H1 (cell line): ENCODE data around the gene C2orf42. TPM values are rescaled to one million over a fixed set of nuclear protein-coding genes. Genes with fewer than 3 reads are reported as not detected.

Experiments used
- CTCF ChIA-PET: fragments of 300-600 bp; sonication (Branson Sonifier 250); formaldehyde crosslinking; loops from one replicate; lab custom pipeline; 2021; ENCODE audit not compliant: partially characterized antibody; lab: Charles Lee
- POLR2A ChIA-PET: fragments of 300-600 bp; sonication (Branson Sonifier 250); formaldehyde crosslinking; loops from one replicate; lab custom pipeline; 2021; ENCODE audit warnings: inconsistent platforms; ENCODE audit not compliant: partially characterized antibody; lab: Charles Lee
- DNase-seq, 2 experiments: peaks; one replicate each; pipeline versions ENCODE4 v3.0.0 to v3.0.0-alpha.2; 2010 to 2022; ENCODE audit warnings: low spot score in 2 of 2, low read depth in 1 of 2, mixed read lengths in 1 of 2
- FAIRE-seq: peaks from 2 replicates; lab custom pipeline; 2011; peaks lifted over from hg19 to GRCh38; lab: Jason Lieb, UNC
- H2AFZ ChIP-seq: 2 replicates; pipeline ENCODE4 v1.8.1; 2012; ENCODE audit warnings: low read length, inconsistent platforms
- H2AK5ac ChIP-seq: 2 replicates; pipeline ENCODE4 v1.6.1; 2013; ENCODE audit warnings: low read depth, low read length
- H2BK120ac ChIP-seq: replicated peaks from 2 replicates; pipeline ENCODE3; 2013; ENCODE audit warnings: low read depth, low read length, inconsistent platforms
- H2BK12ac ChIP-seq: 2 replicates; pipeline ENCODE4 v1.6.1; 2013; ENCODE audit warnings: low read depth, low read length
- H2BK15ac ChIP-seq: 2 replicates; pipeline ENCODE4 v1.6.1; 2013; ENCODE audit warnings: low read length
- H2BK20ac ChIP-seq: 2 replicates; pipeline ENCODE4 v1.6.1; 2013; ENCODE audit warnings: low read length
- H2BK5ac ChIP-seq: 2 replicates; pipeline ENCODE4 v1.6.1; 2013; ENCODE audit warnings: low read depth, low read length
- H3K14ac ChIP-seq: 2 replicates; pipeline ENCODE4 v1.6.1; 2013; ENCODE audit warnings: inconsistent platforms; ENCODE audit not compliant: insufficient read length
- H3K18ac ChIP-seq: 2 replicates; pipeline ENCODE4 v1.6.1; 2013; ENCODE audit warnings: low read length; ENCODE audit errors: extremely low read depth
- H3K23ac ChIP-seq: 2 replicates; pipeline ENCODE4 v1.6.1; 2013; ENCODE audit warnings: inconsistent platforms; ENCODE audit not compliant: insufficient read length
- H3K23me2 ChIP-seq: 2 replicates; pipeline ENCODE4 v1.6.1; 2013; ENCODE audit warnings: low read depth, low read length
- H3K27ac ChIP-seq: 2 replicates; pipeline ENCODE4 v1.6.1; 2011; ENCODE audit warnings: low read depth, low read length, inconsistent platforms
- H3K27me3 ChIP-seq, 4 experiments: replicated peaks in 1 of 4; 1 replicate in 1 of 4; 2 replicates in 3 of 4; pipeline versions ENCODE4 v1.6.1 to v1.8.1; 2011 to 2013; ENCODE audit warnings: low read length in 3 of 4, mild to moderate bottlenecking in 3 of 4, inconsistent platforms in 2 of 4, mixed read lengths in 2 of 4, moderate library complexity in 1 of 4; ENCODE audit not compliant: control insufficient read depth in 3 of 4, insufficient read depth in 3 of 4; ENCODE audit errors: extremely low read depth in 1 of 4
- H3K36me3 ChIP-seq, 4 experiments: 2 replicates each; pipeline versions ENCODE4 v1.6.1 to v1.8.1; 2011 to 2013; ENCODE audit warnings: mild to moderate bottlenecking in 4 of 4, low read length in 3 of 4, moderate library complexity in 2 of 4, control low read depth in 1 of 4, inconsistent platforms in 1 of 4; ENCODE audit not compliant: insufficient read depth in 4 of 4, control insufficient read depth in 2 of 4
- H3K4ac ChIP-seq: replicated peaks from 2 replicates; pipeline ENCODE3; 2013; ENCODE audit warnings: low read length, low read depth, mixed read lengths, inconsistent platforms; ENCODE audit not compliant: insufficient read length
- H3K4me1 ChIP-seq, 4 experiments: replicated peaks in 1 of 4; 1 replicate in 1 of 4; 2 replicates in 3 of 4; pipeline versions ENCODE4 v1.6.1 to v1.8.1; 2011 to 2013; ENCODE audit warnings: low read length in 3 of 4, inconsistent platforms in 2 of 4, mixed read lengths in 1 of 4; ENCODE audit not compliant: insufficient read depth in 4 of 4, control insufficient read depth in 3 of 4
- H3K4me2 ChIP-seq, 2 experiments: 2 replicates each; pipeline versions ENCODE4 v1.6.1 to v1.8.1; 2011 to 2013; ENCODE audit warnings: low read depth in 2 of 2, low read length in 2 of 2, control low read depth in 1 of 2, inconsistent platforms in 1 of 2, mild to moderate bottlenecking in 1 of 2; ENCODE audit not compliant: insufficient read depth in 1 of 2
- H3K4me3 ChIP-seq, 4 experiments: fragments of 200-600, 300-600 bp in 1 of 4; sonication (generic), shearing (Covaris generic), sonication (Bioruptor Twin) in 1 of 4; 2 replicates each; pipeline versions ENCODE4 v1.5.1 to v1.8.1; 2011 to 2016; ENCODE audit warnings: low read length in 4 of 4, low read depth in 3 of 4, control low read depth in 2 of 4, inconsistent platforms in 2 of 4, mild to moderate bottlenecking in 2 of 4, mixed read lengths in 1 of 4, moderate library complexity in 1 of 4; ENCODE audit not compliant: insufficient read depth in 2 of 4; ENCODE audit errors: extremely low read depth in 1 of 4
- H3K56ac ChIP-seq: replicated peaks from 2 replicates; pipeline ENCODE3; 2013; ENCODE audit warnings: low read depth, mild to moderate bottlenecking, mixed read lengths, low read length, inconsistent platforms; ENCODE audit not compliant: insufficient read length
- H3K79me1 ChIP-seq: 2 replicates; pipeline ENCODE4 v1.6.1; 2013; ENCODE audit warnings: low read depth, low read length, control low read depth
- H3K79me2 ChIP-seq, 2 experiments: 2 replicates each; pipeline versions ENCODE4 v1.6.1 to v1.8.1; 2012 to 2013; ENCODE audit warnings: low read length in 2 of 2, mild to moderate bottlenecking in 2 of 2, inconsistent platforms in 1 of 2; ENCODE audit not compliant: insufficient read depth in 2 of 2, control insufficient read depth in 1 of 2
- H3K9ac ChIP-seq, 4 experiments: replicated peaks in 1 of 4; 1 replicate in 1 of 4; 2 replicates in 3 of 4; pipeline versions ENCODE4 v1.6.1 to v1.8.1; 2011 to 2013; ENCODE audit warnings: low read depth in 3 of 4, low read length in 3 of 4, control low read depth in 2 of 4, mild to moderate bottlenecking in 2 of 4, moderate library complexity in 2 of 4, inconsistent platforms in 1 of 4; ENCODE audit errors: extremely low read depth in 1 of 4
- H3K9me3 ChIP-seq, 2 experiments: 2 replicates each; pipeline versions ENCODE4 v1.6.1 to v1.8.1; 2012 to 2013; ENCODE audit warnings: mild to moderate bottlenecking in 2 of 2, moderate library complexity in 2 of 2, control low read depth in 1 of 2, inconsistent platforms in 1 of 2, low read depth in 1 of 2, low read length in 1 of 2, mixed read lengths in 1 of 2; ENCODE audit not compliant: insufficient read depth in 2 of 2
- H4K20me1 ChIP-seq, 2 experiments: replicated peaks in 1 of 2; 2 replicates each; pipeline versions ENCODE3 to v1.8.1; 2011 to 2013; ENCODE audit warnings: inconsistent platforms in 2 of 2, low read length in 2 of 2, mild to moderate bottlenecking in 1 of 2; ENCODE audit not compliant: insufficient read depth in 2 of 2, control insufficient read depth in 1 of 2
- H4K5ac ChIP-seq: 2 replicates; pipeline ENCODE4 v1.6.1; 2013; ENCODE audit warnings: low read length, low read depth, mixed read lengths, inconsistent platforms; ENCODE audit not compliant: insufficient read length
- H4K8ac ChIP-seq: 2 replicates; pipeline ENCODE4 v1.8.0; 2013; ENCODE audit warnings: mild to moderate bottlenecking, moderate library complexity, low read length, inconsistent platforms; ENCODE audit not compliant: insufficient read depth; ENCODE audit errors: extremely low read depth
- H4K91ac ChIP-seq: replicated peaks from 2 replicates; pipeline ENCODE3; 2013; ENCODE audit warnings: low read length, mixed read lengths, inconsistent platforms; ENCODE audit not compliant: insufficient read length
- TEAD4 ChIP-seq: IDR thresholded peaks from 2 replicates; pipeline ENCODE4 v1.6.1; 2012; ENCODE audit warnings: low read depth, low read length, inconsistent platforms, mixed read lengths
- WGBS, 2 experiments: shearing (Covaris generic) in 1 of 2; methylation state at CpG; one replicate each; pipeline versions ENCODE4 v1.1.6 to v1.1.7; 2013 to 2015; ENCODE audit warnings: low lambda C conversion rate in 2 of 2, mixed read lengths in 2 of 2, inconsistent platforms in 1 of 2, low coverage in 1 of 2, missing lambda C conversion rate in 1 of 2; ENCODE audit not compliant: insufficient replicate concordance in 2 of 2, insufficient coverage in 1 of 2, insufficient read length in 1 of 2; ENCODE audit errors: extremely low coverage in 1 of 2, missing lambda C conversion rate in 1 of 2; 5-methylcytosine and 5-hydroxymethylcytosine counted together
- polyA plus RNA-seq, 7 experiments: library from polyadenylated mRNA; depleted of rRNA in 3 of 7; stranded (reverse) in 5 of 7; unstranded in 2 of 7; fragments of >200 nt in 5 of 7; fragments of 200-250 nt in 2 of 7; gene quantifications; 1 replicate in 5 of 7; 2 replicates in 1 of 7; 4 replicates in 1 of 7; pipeline versions ENCODE4 v1.2.1 to v1.2.3, GENCODE V29; 2011 to 2013; ENCODE audit warnings: missing spikeins in 2 of 7, mixed read lengths in 2 of 7
- total RNA-seq: library from RNA; stranded (reverse); fragmentation: NEBNext Ultra II Directional; extraction: Animal tissue kit (Norgen Biotek cat#: 25700); gene quantifications from 2 replicates; pipeline ENCODE4 v1.2.1, GENCODE V29; 2021
- TF ChIP-seq, protein P1 (sequence below), 3 experiments: IDR thresholded peaks; 1 replicate in 2 of 3; 2 replicates in 1 of 3; pipeline versions ENCODE4 v1.5.1 to v1.6.1; 2011; ENCODE audit warnings: low read length in 3 of 3, mild to moderate bottlenecking in 3 of 3, inconsistent platforms in 2 of 3, low read depth in 1 of 3, moderate library complexity in 1 of 3; ENCODE audit not compliant: insufficient read depth in 1 of 3; ENCODE audit errors: control extremely low read depth in 1 of 3

The C2orf42 gene
- total and polyA plus RNA-seq, 2 of the 8 experiments (the other 6 are each of a cell fraction or from before 2014, with no cell fraction given) = 3.9 to 10.7 TPM

DNA sequence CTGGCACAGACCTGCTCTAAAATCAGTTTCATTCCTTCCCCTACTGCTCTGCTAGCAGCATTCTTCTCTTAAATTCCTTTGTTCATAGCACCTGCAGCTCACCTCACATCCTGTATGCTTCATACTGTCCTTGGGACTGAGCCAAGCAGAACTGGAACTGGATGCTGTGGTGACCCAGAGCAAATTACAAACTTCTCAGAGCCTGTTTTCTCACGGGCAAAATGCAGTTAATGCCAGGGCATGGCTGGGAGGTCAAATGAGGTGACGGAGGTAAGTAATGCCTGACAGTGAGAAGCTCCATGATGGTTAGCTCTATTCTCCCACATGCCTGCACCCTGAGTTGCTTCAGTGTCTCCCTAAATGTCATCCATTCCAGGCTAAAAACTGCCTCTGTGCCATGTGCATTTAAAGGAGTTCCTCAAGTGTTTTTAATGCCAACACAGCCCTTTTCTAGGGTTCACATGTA, 29.7 kb downstream of the C2orf42 start:
- Histone ChIP-seq H3K4me3 (no peak overlapping the region), H4K20me1 (no peaks in the 10 kb centered on the region), H4K5ac (no peak overlapping the region), H3K9ac (no peak overlapping the region), H3K27me3 (no peaks in the 10 kb centered on the region), H3K4ac (no peak overlapping the region), H2BK12ac (no peak overlapping the region), H3K14ac (no peak overlapping the region), H4K8ac (no peak overlapping the region), H3K36me3 (peaks cover 0 to 21% (median 0%) of the 10 kb centered on the region in 4 experiments; a peak in 3 of 8 replicates), H2BK15ac (no peak overlapping the region), H3K18ac (no peak overlapping the region), H3K79me1 (no peaks in the 10 kb centered on the region), H2BK20ac (no peak overlapping the region), H3K79me2 (no peaks in the 10 kb centered on the region), H3K23ac (no peak overlapping the region), H2AK5ac (no peak overlapping the region), H3K23me2 (no peaks in the 10 kb centered on the region), H3K56ac (no peak overlapping the region), H2AFZ (no peak overlapping the region), H3K4me1 (no peaks in the 10 kb centered on the region), H3K9me3 (no peaks in the 10 kb centered on the region), H3K27ac (no peak overlapping the region), H4K91ac (no peak overlapping the region), H3K4me2 (no peak overlapping the region), H2BK120ac (no peak overlapping the region), H2BK5ac (no peak overlapping the region)
- ChIA-PET CTCF (interaction anchor here (0.6 to 1.6 kb wide), 5 partner anchors 107 to 1094 kb away, joined by 3 to 4 read pairs (median 3); no protein-coding TSS in a partner anchor), POLR2A (interaction anchor here (0.6 to 2.8 kb wide), 3 partner anchors 29 to 247 kb away, joined by 3 to 8 read pairs (median 4); partner anchors contain the start of genes MXD1 and SNRPG)
- 96% methylated on average over 2 of the region's 2 CpGs; no CpG with 5 or more reads in 1 of the 2 experiments for WGBS, 2 experiments
- DNase-seq = no peak
- TF ChIP-seq, protein P1, sequence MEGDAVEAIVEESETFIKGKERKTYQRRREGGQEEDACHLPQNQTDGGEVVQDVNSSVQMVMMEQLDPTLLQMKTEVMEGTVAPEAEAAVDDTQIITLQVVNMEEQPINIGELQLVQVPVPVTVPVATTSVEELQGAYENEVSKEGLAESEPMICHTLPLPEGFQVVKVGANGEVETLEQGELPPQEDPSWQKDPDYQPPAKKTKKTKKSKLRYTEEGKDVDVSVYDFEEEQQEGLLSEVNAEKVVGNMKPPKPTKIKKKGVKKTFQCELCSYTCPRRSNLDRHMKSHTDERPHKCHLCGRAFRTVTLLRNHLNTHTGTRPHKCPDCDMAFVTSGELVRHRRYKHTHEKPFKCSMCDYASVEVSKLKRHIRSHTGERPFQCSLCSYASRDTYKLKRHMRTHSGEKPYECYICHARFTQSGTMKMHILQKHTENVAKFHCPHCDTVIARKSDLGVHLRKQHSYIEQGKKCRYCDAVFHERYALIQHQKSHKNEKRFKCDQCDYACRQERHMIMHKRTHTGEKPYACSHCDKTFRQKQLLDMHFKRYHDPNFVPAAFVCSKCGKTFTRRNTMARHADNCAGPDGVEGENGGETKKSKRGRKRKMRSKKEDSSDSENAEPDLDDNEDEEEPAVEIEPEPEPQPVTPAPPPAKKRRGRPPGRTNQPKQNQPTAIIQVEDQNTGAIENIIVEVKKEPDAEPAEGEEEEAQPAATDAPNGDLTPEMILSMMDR (IDR thresholded peaks at IDR 0.05; ENCODE audit: control extremely low read depth in 1 of 3, insufficient read depth in 1 of 3, low read depth in 1 of 3, low read length in 3 of 3) = no peak
- TF ChIP-seq TEAD4 = peak; percentile 15; the same call in 1 of the 2 replicates
- TF ChIP-seq, all 59 proteins: peak for 1
- FAIRE-seq = no peak
